Esophagus muscularis mucosa (tissue), 3 donors: ENCODE measurements around the gene B4GALT4.

Experiments
- POLR2A ChIP-seq: fragments of 450-650 bp; IDR thresholded peaks from one replicate; pipeline ENCODE4 v1.6.1; 2017; ENCODE audit warnings: antibody characterized with exemption, moderate library complexity, mild to moderate bottlenecking, low read depth
- POLR2AphosphoS5 ChIP-seq, 2 donors: sonication (generic); formaldehyde crosslinking; IDR thresholded peaks; one replicate each; pipeline ENCODE4 v1.6.1; 2017; ENCODE audit warnings: antibody characterized with exemption in 2 of 2
- TF ChIP-seq, protein P1 (sequence below), 3 experiments: fragments of 200-600 bp in 2 of 3; fragments of 450-650 bp in 1 of 3; sonication (generic) in 2 of 3; IDR thresholded peaks; one replicate each; pipeline ENCODE4 v1.5.1; 2017 to 2019; ENCODE audit warnings: antibody characterized with exemption in 3 of 3, mild to moderate bottlenecking in 2 of 3, moderate library complexity in 1 of 3

DNA sequence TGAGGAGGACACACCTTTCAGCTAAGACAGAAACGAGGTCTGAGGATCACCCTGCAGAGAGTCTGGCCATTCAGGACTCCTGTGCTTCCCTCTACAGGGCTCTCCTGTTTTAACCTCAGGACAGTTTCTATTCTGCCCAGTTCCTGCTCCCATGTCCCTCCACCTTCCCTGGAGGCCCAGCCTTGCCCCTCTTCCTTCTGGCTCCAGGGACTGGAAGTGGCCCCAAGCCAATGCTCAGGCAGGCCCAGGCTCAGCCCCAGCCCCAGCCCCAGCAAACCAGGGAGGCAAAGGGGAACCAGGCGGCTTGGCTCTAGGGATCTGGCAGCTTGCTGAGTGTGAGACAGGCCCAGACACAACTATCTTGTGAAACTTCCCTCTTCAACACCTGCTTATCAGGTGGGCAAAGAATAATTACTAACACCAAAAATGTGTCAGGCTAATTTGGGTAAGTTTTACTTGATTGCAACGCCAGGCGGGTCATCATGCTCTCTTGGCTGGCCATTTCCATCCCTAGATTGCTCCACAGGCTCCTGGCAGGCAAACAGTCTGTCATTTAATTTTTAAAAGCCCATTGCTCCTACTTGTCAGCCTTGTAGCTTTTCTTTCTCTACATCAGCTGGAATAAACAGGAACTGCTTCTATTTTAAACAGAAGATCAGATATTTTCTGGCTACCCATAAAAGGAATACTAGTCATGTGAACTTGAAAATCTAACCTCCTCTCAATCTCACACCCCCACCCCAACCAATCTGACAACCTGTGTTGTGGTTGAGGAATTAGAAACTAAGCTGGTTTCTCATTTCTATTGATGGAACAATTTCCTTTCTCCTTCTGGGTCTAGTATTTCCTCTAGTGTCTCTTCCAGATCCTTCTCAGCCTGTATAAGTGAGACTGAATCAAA is 33.8 kb downstream of the B4GALT4 start:
- TF ChIP-seq, protein P1, sequence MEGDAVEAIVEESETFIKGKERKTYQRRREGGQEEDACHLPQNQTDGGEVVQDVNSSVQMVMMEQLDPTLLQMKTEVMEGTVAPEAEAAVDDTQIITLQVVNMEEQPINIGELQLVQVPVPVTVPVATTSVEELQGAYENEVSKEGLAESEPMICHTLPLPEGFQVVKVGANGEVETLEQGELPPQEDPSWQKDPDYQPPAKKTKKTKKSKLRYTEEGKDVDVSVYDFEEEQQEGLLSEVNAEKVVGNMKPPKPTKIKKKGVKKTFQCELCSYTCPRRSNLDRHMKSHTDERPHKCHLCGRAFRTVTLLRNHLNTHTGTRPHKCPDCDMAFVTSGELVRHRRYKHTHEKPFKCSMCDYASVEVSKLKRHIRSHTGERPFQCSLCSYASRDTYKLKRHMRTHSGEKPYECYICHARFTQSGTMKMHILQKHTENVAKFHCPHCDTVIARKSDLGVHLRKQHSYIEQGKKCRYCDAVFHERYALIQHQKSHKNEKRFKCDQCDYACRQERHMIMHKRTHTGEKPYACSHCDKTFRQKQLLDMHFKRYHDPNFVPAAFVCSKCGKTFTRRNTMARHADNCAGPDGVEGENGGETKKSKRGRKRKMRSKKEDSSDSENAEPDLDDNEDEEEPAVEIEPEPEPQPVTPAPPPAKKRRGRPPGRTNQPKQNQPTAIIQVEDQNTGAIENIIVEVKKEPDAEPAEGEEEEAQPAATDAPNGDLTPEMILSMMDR (IDR thresholded peaks at IDR 0.05): no peak
- TF ChIP-seq POLR2A: no peak
- TF ChIP-seq POLR2AphosphoS5 (IDR thresholded peaks at IDR 0.05): no peak
